Upper lobe of right lung (tissue), 1 donor: ENCODE data around the gene ACP7. TPM values are rescaled to one million over a fixed set of nuclear protein-coding genes. Genes with fewer than 3 reads are reported as not detected.

Experiments used
- ATAC-seq: fragments of 200-7000 bp; cut with Tn5 transposase; one replicate; pipeline ENCODE4 v1.9.1; 2020; ENCODE audit warnings: mild to moderate bottlenecking, moderate library complexity
- DNase-seq: peaks from one replicate; pipeline ENCODE4 v3.0.0-alpha.2; 2020
- H3K27ac ChIP-seq: fragments of 200-600 bp; one replicate; pipeline ENCODE4 v1.8.0; 2022
- H3K27me3 ChIP-seq: fragments of 200-600 bp; one replicate; pipeline ENCODE4 v1.8.0; 2022; ENCODE audit warnings: mild to moderate bottlenecking
- H3K36me3 ChIP-seq: fragments of 200-600 bp; one replicate; pipeline ENCODE4 v1.8.0; 2022
- H3K4me1 ChIP-seq: fragments of 200-600 bp; one replicate; pipeline ENCODE4 v1.8.0; 2022
- H3K4me3 ChIP-seq: fragments of 200-600 bp; one replicate; pipeline ENCODE4 v1.8.0; 2022; ENCODE audit warnings: mild to moderate bottlenecking
- H3K9me3 ChIP-seq: fragments of 200-600 bp; one replicate; pipeline ENCODE4 v1.8.0; 2022
- intact Hi-C: fragments of 100-400 bp; cut with DNase I; formaldehyde crosslinking; loops from one replicate; pipeline ENCODE4 v1.11.0; 2022
- total RNA-seq: library from RNA; stranded (reverse); fragmentation: NEBNext Ultra II Directional; extraction: Animal tissue kit (Norgen Biotek cat#: 25700); gene quantifications from one replicate; pipeline ENCODE4 v1.2.1, GENCODE V29; 2021
- TF ChIP-seq, protein P1 (sequence below): fragments of 200-600 bp; IDR thresholded peaks from one replicate; pipeline ENCODE4 v1.8.0; 2022; ENCODE audit warnings: antibody characterized with exemption
- donor health status: DM: no; HTN: yes; CAD: no; lungs with severe emphysema.

The ACP7 gene
- total RNA-seq, 1 donor from 2014 or later: not detected

- TF ChIP-seq, protein P1, sequence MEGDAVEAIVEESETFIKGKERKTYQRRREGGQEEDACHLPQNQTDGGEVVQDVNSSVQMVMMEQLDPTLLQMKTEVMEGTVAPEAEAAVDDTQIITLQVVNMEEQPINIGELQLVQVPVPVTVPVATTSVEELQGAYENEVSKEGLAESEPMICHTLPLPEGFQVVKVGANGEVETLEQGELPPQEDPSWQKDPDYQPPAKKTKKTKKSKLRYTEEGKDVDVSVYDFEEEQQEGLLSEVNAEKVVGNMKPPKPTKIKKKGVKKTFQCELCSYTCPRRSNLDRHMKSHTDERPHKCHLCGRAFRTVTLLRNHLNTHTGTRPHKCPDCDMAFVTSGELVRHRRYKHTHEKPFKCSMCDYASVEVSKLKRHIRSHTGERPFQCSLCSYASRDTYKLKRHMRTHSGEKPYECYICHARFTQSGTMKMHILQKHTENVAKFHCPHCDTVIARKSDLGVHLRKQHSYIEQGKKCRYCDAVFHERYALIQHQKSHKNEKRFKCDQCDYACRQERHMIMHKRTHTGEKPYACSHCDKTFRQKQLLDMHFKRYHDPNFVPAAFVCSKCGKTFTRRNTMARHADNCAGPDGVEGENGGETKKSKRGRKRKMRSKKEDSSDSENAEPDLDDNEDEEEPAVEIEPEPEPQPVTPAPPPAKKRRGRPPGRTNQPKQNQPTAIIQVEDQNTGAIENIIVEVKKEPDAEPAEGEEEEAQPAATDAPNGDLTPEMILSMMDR: no peak
- H3K27me3 ChIP-seq: no peaks in the 10 kb centered on the region
- H3K36me3 ChIP-seq: no peaks in the 10 kb centered on the region
- DNase-seq (no peak), ATAC-seq (no peak)
- H3K27ac ChIP-seq: peak overlapping the region; percentile 42
- no peaks in the 10 kb centered on the region for H3K9me3 ChIP-seq
- intact Hi-C loops: no loop called here
- H3K4me3 ChIP-seq: no peak overlapping the region
- peaks cover 29% of the 10 kb centered on the region for H3K4me1 ChIP-seq
These were observed 62.7 kb downstream of the ACP7 start for GRCh38 chr19:39146686-39147450.

- intact Hi-C loops: no loop called here
- Histone ChIP-seq H3K27ac (no peak overlapping the region), H3K27me3 (no peaks in the 10 kb centered on the region), H3K4me1 (peaks cover 26% of the 10 kb centered on the region), H3K4me3 (no peak overlapping the region), H3K36me3 (no peaks in the 10 kb centered on the region), H3K9me3 (no peaks in the 10 kb centered on the region)
- TF ChIP-seq, protein P1: no peak
- ATAC-seq (no peak), DNase-seq (no peak)
These were observed 63.3 kb downstream of the ACP7 start for GRCh38 chr19:39147480-39147879.

- intact Hi-C loops: no loop called here
- no peak for ATAC-seq
These were observed 64.9 kb downstream of the ACP7 start for GRCh38 chr19:39148939-39149529.

DNA sequence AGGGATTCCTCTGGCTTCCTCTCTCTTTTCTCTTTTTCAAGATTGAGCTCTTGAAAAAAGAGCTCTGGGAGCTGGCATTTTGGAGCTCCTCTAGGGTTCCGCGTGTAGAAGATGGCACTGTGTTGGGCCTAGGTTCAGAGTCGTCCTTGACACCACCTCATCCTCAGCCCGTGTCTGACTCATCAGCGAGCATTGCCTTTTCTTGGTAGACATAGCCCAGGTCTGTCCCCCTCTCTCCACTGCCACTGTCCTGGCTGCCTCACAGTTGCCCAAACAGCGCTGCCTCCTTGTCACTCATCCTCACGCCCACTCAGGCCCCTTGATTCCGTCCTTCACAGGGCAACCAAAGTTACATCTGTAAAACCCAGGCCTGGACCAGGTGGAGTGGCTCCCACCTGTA lies 66.1 kb downstream of the ACP7 start:
- intact Hi-C loops: no loop called here
- Histone ChIP-seq H3K36me3 (no peaks in the 10 kb centered on the region), H3K4me3 (no peak overlapping the region), H3K27ac (no peak overlapping the region), H3K27me3 (no peaks in the 10 kb centered on the region), H3K9me3 (no peaks in the 10 kb centered on the region), H3K4me1 (peaks cover 24% of the 10 kb centered on the region)
- no peak for ATAC-seq
- DNase-seq: no peak
- TF ChIP-seq, protein P1: no peak

More at GRCh38 chr19:39148939-39149529, 64.9 kb downstream of the ACP7 start:
- H3K9me3 ChIP-seq: no peaks in the 10 kb centered on the region
- H3K4me3 ChIP-seq: no peak overlapping the region
- peaks cover 26% of the 10 kb centered on the region for H3K4me1 ChIP-seq
- H3K36me3 ChIP-seq: no peaks in the 10 kb centered on the region
- no peak overlapping the region for H3K27ac ChIP-seq
- DNase-seq: no peak
- TF ChIP-seq, protein P1: no peak
- H3K27me3 ChIP-seq: no peaks in the 10 kb centered on the region

DNA sequence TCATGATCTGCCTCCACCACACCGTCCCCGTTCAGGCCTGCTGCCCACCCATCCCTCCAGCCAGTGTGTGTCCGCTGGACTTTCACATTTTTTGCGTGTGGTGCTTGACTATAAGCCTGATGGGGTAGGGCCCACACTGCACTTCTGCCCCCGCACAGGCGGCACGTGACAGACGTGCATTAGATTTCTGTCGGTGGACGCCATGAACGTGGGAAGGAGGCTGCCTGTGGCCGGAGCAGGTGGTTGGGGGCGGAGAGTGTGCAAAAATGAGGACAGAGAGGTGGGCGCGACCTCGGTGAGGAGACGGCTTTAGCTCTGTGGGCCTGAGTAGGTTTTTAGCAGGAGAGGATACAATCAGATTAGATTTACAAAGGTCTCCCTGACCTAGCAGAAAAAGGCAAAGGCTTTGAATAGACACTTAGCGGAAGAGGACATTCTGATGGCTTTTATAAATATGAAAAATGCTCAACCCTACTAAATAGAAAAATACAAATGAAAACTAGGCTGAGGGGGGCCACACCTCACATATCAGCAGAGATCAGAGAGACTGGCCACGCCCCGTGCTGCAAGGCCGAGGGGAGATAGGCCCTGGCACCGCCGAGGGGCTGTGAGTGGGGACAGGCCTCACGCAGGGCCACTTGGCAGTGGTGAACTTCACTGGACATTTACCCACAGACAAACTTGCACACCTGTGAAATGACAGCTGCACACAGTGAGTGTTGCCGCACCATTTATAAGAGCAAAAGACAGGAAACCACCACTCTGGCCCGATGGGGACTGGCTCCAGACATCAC lies 66.8 kb downstream of the ACP7 start:
- intact Hi-C loops: no loop called here
- Histone ChIP-seq H3K27ac (no peak overlapping the region), H3K36me3 (no peaks in the 10 kb centered on the region), H3K27me3 (no peaks in the 10 kb centered on the region), H3K4me1 (peaks cover 24% of the 10 kb centered on the region), H3K9me3 (no peaks in the 10 kb centered on the region), H3K4me3 (no peak overlapping the region)
- DNase-seq (no peak), ATAC-seq (no peak)
- TF ChIP-seq, protein P1: no peak
